ENCODE data around the gene PPP2R1B. TPM values are rescaled to one million over a fixed set of nuclear protein-coding genes. Genes with fewer than 3 reads are reported as not detected.

Gene PPP2R1B
- total and polyA plus RNA-seq, 4 donors: 33.2 to 316 (median 52.5) TPM

DNA sequence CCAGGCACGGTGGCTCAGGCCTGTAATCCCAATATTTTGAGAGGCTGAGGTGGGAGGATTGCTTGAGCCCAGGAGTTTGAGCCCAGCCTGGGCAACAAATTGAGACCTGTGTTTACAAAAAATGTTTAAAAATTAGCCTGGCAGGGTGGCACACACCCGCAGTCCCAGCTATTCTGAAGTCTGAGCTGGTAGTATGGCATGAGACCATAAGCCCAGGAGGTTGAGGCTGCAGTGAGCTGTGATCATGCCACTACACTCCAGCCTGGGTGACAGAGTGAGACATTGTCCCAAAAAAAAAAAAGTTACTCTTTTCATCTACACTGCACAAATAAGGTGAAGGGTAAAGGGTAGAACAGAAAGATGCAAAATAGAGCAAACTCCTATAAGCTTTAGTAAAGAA lies 22.3 kb upstream of the PPP2R1B start:
- no peaks in the 10 kb centered on the region for H3K36me3 ChIP-seq (ENCODE audit: control insufficient read depth in 4 of 4, insufficient read depth in 3 of 4, low read depth in 1 of 4, low read length in 3 of 4)
- TF ChIP-seq FOXA2 (IDR thresholded peaks at IDR 0.05) (no peak), TAF1 (conservative IDR thresholded peaks at IDR 0.05) (peak; percentile 7)
- WGBS: 24% methylated on average over 2 of the region's 2 CpGs
- no peaks in the 10 kb centered on the region for H3K9me3 ChIP-seq (ENCODE audit: control insufficient read depth in 4 of 4, low read length in 3 of 4)
- H3K9ac ChIP-seq (ENCODE audit: low read depth in 1 of 2, low read length in 2 of 2): peak overlapping the region in 1 of 2 donors; percentile 19
- no peaks in the 10 kb centered on the region for H3K27me3 ChIP-seq (ENCODE audit: control insufficient read depth in 4 of 4, insufficient read depth in 4 of 4, low read length in 3 of 4)
- H3K4me1 ChIP-seq (ENCODE audit: control insufficient read depth in 4 of 4, insufficient read depth in 4 of 4, low read length in 3 of 4): peaks cover 14 to 66% (median 45%) of the 10 kb centered on the region in 4 donors
- H3K27ac ChIP-seq (ENCODE audit: low read depth in 1 of 2, low read length in 2 of 2): peak overlapping the region; percentile 70 to 90
- no peak for DNase-seq (ENCODE audit: low spot score)
- no peak overlapping the region for H3K4me3 ChIP-seq (ENCODE audit: low read depth in 1 of 3, low read length in 3 of 3)

DNA sequence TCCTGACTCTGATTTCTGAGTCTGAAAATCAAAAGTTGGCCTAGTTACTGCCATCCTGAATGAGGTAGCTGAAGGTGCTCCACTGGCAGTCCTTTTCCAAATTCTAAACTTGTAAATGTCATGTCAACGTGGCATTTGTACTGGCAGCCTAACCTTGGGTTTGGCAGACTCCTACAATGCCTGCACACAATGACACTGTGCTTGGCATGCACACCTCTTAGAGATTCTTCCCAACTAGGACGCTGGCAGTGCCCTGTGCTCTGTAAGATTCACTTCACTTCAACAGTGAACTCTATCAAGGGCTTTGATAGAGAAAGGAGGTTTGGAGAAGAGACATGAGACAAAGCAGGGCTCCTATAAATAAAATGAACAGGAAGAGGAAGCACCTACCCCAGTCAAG lies 21.9 kb upstream of the PPP2R1B start:
- WGBS: 39% methylated on average over 2 of the region's 2 CpGs
- DNase-seq (ENCODE audit: low spot score): no peak
- Histone ChIP-seq H3K4me3 (ENCODE audit: low read depth in 1 of 3, low read length in 3 of 3) (no peak overlapping the region), H3K9ac (ENCODE audit: low read depth in 1 of 2, low read length in 2 of 2) (peak overlapping the region in 1 of 2 donors; percentile 19), H3K9me3 (ENCODE audit: control insufficient read depth in 4 of 4, low read length in 3 of 4) (no peaks in the 10 kb centered on the region), H3K36me3 (ENCODE audit: control insufficient read depth in 4 of 4, insufficient read depth in 3 of 4, low read depth in 1 of 4, low read length in 3 of 4) (no peaks in the 10 kb centered on the region), H3K27ac (ENCODE audit: low read depth in 1 of 2, low read length in 2 of 2) (peak overlapping the region; percentile 70 to 90), H3K4me1 (ENCODE audit: control insufficient read depth in 4 of 4, insufficient read depth in 4 of 4, low read length in 3 of 4) (peaks cover 14 to 64% (median 45%) of the 10 kb centered on the region in 4 donors), H3K27me3 (ENCODE audit: control insufficient read depth in 4 of 4, insufficient read depth in 4 of 4, low read length in 3 of 4) (no peaks in the 10 kb centered on the region)
- TF ChIP-seq, protein P1, sequence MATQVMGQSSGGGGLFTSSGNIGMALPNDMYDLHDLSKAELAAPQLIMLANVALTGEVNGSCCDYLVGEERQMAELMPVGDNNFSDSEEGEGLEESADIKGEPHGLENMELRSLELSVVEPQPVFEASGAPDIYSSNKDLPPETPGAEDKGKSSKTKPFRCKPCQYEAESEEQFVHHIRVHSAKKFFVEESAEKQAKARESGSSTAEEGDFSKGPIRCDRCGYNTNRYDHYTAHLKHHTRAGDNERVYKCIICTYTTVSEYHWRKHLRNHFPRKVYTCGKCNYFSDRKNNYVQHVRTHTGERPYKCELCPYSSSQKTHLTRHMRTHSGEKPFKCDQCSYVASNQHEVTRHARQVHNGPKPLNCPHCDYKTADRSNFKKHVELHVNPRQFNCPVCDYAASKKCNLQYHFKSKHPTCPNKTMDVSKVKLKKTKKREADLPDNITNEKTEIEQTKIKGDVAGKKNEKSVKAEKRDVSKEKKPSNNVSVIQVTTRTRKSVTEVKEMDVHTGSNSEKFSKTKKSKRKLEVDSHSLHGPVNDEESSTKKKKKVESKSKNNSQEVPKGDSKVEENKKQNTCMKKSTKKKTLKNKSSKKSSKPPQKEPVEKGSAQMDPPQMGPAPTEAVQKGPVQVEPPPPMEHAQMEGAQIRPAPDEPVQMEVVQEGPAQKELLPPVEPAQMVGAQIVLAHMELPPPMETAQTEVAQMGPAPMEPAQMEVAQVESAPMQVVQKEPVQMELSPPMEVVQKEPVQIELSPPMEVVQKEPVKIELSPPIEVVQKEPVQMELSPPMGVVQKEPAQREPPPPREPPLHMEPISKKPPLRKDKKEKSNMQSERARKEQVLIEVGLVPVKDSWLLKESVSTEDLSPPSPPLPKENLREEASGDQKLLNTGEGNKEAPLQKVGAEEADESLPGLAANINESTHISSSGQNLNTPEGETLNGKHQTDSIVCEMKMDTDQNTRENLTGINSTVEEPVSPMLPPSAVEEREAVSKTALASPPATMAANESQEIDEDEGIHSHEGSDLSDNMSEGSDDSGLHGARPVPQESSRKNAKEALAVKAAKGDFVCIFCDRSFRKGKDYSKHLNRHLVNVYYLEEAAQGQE (IDR thresholded peaks at IDR 0.05): peak; percentile 52
- TF ChIP-seq SP1 (IDR thresholded peaks at IDR 0.05) (peak; percentile 81), TAF1 (conservative IDR thresholded peaks at IDR 0.05) (peak; percentile 61), HNF4A (conservative IDR thresholded peaks at IDR 0.05) (peak; percentile 74 to 78), GABPA (IDR thresholded peaks at IDR 0.05 in 1 of 2, conservative IDR thresholded peaks at IDR 0.05 in 1 of 2) (no peak), RXRA (IDR thresholded peaks at IDR 0.05) (peak; percentile 74 to 81), RAD21 (IDR thresholded peaks at IDR 0.05) (peak in 1 of 2 donors; percentile 50), NR2F2 (IDR thresholded peaks at IDR 0.05) (no peak), EGR1 (IDR thresholded peaks at IDR 0.05; ENCODE audit: low read depth in 2 of 2) (no peak), FOXA1 (IDR thresholded peaks at IDR 0.05) (no peak), HNF4G (IDR thresholded peaks at IDR 0.05) (no peak), YY1 (IDR thresholded peaks at IDR 0.05) (peak; percentile 81), FOXA2 (IDR thresholded peaks at IDR 0.05) (peak; percentile 40), JUND (IDR thresholded peaks at IDR 0.05) (no peak)
- TF ChIP-seq, protein P2, sequence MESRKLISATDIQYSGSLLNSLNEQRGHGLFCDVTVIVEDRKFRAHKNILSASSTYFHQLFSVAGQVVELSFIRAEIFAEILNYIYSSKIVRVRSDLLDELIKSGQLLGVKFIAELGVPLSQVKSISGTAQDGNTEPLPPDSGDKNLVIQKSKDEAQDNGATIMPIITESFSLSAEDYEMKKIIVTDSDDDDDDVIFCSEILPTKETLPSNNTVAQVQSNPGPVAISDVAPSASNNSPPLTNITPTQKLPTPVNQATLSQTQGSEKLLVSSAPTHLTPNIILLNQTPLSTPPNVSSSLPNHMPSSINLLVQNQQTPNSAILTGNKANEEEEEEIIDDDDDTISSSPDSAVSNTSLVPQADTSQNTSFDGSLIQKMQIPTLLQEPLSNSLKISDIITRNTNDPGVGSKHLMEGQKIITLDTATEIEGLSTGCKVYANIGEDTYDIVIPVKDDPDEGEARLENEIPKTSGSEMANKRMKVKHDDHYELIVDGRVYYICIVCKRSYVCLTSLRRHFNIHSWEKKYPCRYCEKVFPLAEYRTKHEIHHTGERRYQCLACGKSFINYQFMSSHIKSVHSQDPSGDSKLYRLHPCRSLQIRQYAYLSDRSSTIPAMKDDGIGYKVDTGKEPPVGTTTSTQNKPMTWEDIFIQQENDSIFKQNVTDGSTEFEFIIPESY (IDR thresholded peaks at IDR 0.05): peak; percentile 51
- TF ChIP-seq, protein P3, sequence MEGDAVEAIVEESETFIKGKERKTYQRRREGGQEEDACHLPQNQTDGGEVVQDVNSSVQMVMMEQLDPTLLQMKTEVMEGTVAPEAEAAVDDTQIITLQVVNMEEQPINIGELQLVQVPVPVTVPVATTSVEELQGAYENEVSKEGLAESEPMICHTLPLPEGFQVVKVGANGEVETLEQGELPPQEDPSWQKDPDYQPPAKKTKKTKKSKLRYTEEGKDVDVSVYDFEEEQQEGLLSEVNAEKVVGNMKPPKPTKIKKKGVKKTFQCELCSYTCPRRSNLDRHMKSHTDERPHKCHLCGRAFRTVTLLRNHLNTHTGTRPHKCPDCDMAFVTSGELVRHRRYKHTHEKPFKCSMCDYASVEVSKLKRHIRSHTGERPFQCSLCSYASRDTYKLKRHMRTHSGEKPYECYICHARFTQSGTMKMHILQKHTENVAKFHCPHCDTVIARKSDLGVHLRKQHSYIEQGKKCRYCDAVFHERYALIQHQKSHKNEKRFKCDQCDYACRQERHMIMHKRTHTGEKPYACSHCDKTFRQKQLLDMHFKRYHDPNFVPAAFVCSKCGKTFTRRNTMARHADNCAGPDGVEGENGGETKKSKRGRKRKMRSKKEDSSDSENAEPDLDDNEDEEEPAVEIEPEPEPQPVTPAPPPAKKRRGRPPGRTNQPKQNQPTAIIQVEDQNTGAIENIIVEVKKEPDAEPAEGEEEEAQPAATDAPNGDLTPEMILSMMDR (IDR thresholded peaks at IDR 0.05; ENCODE audit: low read depth, low read length, missing input control): no peak
- TF ChIP-seq, protein P4, sequence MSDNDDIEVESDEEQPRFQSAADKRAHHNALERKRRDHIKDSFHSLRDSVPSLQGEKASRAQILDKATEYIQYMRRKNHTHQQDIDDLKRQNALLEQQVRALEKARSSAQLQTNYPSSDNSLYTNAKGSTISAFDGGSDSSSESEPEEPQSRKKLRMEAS (IDR thresholded peaks at IDR 0.05): no peak
- TF ChIP-seq, protein P5, sequence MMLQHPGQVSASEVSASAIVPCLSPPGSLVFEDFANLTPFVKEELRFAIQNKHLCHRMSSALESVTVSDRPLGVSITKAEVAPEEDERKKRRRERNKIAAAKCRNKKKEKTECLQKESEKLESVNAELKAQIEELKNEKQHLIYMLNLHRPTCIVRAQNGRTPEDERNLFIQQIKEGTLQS (IDR thresholded peaks at IDR 0.05): no peak

Measured in liver (tissue), 9 donors.